Thoracic aorta (tissue), 2 donors: ENCODE measurements around the gene FAM53B. TPM values are rescaled to one million over a fixed set of nuclear protein-coding genes. Genes with fewer than 3 reads are reported as not detected.
A peak's percentile ranks its signal among the peaks of the same experiment; 100 is the strongest.
"Not testable (repeated sequence)": the region's sequence is repeated elsewhere in the genome, so short reads cannot be mapped to it uniquely, and the experiment has no call there.

ENCODE experiments used
- ATAC-seq: fragments of 150-250 bp; one replicate; pipeline ENCODE4 v1.8.0; 2017; ENCODE audit warnings: low read depth; ENCODE audit not compliant: insufficient number of reproducible peaks, low FRiP score
- DNase-seq: peaks from one replicate; pipeline ENCODE4 v3.0.0-alpha.2; 2020; ENCODE audit warnings: low spot score
- H3K27ac ChIP-seq, 2 donors: fragments of 200-600 bp; sonication (generic); 1 replicate in 1 of 2; 2 replicates in 1 of 2; pipeline ENCODE4 v1.5.1; 2016; ENCODE audit warnings: mild to moderate bottlenecking in 2 of 2, moderate library complexity in 2 of 2
- H3K27me3 ChIP-seq: fragments of 200-600 bp; sonication (generic); replicated peaks from 2 replicates; pipeline ENCODE4 v1.6.0; 2016; ENCODE audit warnings: mild to moderate bottlenecking; ENCODE audit not compliant: insufficient read depth
- H3K36me3 ChIP-seq: fragments of 200-600 bp; sonication (generic); one replicate; pipeline ENCODE4 v1.5.1; 2016
- H3K4me1 ChIP-seq, 2 donors: fragments of 200-600 bp; sonication (generic); 1 replicate in 1 of 2; 2 replicates in 1 of 2; pipeline versions ENCODE4 v1.5.1 to v1.6.0; 2016; ENCODE audit warnings: low read depth in 2 of 2, mild to moderate bottlenecking in 1 of 2; ENCODE audit not compliant: control insufficient read depth in 1 of 2
- H3K4me3 ChIP-seq: fragments of 200-600 bp; sonication (generic); 2 replicates; pipeline ENCODE4 v1.5.1; 2016; ENCODE audit warnings: mild to moderate bottlenecking
- H3K9me3 ChIP-seq: fragments of 200-600 bp; sonication (generic); 2 replicates; pipeline ENCODE4 v1.5.1; 2016
- total RNA-seq, 2 donors: library from RNA; depleted of rRNA; stranded (reverse); fragments of >200 nt; gene quantifications; one replicate each; pipeline versions ENCODE4 v1.1.0 to v1.2.3, GENCODE V29; 2016
- TF ChIP-seq, protein P1 (sequence below): fragments of 200-600 bp; sonication (generic); IDR thresholded peaks from one replicate; pipeline ENCODE4 v1.5.1; 2019; ENCODE audit warnings: antibody characterized with exemption

The FAM53B gene
- total RNA-seq = 10 to 100 TPM; 26.6 to 49.5 TPM

DNA sequence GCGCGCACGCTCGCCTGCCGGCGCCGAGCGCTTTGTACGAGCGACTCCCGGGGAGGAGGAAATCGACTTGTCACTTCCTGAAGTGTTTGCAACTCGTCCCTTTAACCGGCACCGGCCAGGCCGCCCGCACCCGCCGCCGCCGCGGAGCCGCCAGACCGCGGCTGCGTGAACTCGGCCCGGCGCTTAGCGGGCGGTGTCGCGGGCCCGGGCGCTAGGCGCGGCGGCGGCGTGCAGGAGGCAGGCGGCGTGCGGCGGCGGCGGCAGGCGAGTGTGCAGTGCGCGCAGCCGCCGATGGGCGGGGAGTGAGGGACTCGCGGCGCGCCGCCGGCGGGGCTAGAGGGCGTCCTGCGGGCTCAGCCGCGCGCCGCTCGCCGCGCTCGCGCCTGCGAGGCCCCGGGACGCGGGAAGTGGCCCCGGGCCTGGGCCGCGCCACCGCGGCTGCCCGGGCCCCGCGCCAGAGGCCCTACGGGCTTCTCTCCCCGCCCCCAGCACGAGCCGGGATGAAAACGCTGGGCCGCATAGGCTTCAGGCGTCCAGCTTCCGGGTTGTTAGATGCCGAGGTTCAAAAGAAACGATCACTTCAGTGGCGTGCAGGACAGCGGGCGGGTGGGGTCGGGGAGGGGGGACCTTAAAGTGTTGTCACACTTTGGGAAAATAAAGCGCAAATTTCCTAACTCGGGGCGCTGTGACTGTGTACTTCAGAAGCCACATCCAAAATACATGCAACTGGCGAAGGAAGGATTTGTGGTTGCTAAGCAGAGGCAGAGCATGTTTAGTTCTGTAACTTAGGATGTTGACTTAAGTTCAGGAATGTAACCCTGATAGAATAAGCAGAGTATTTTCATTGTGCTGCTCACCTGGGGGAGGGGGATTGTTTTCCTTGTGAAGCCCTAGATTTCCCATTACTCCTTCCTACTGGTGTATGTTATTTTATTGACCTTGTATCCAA, at the start of gene FAM53B:
TSS of gene FAM53B (minus strand) at position 277 of the 949 bp plus-strand sequence. CDS start 37,665 bp downstream, outside the sequence.
- Histone ChIP-seq H3K27me3 (no peaks in the 10 kb centered on the region), H3K27ac (peak within 1 kb of the TSS; percentile 40 to 53), H3K36me3 (no peaks in the 10 kb centered on the region), H3K9me3 (no peaks in the 10 kb centered on the region), H3K4me3 (peak within 1 kb of the TSS; percentile 86), H3K4me1 (peaks cover 29 to 49% of the 10 kb centered on the region in 2 donors)
- ATAC-seq = peak; percentile 48
- TF ChIP-seq, protein P1, sequence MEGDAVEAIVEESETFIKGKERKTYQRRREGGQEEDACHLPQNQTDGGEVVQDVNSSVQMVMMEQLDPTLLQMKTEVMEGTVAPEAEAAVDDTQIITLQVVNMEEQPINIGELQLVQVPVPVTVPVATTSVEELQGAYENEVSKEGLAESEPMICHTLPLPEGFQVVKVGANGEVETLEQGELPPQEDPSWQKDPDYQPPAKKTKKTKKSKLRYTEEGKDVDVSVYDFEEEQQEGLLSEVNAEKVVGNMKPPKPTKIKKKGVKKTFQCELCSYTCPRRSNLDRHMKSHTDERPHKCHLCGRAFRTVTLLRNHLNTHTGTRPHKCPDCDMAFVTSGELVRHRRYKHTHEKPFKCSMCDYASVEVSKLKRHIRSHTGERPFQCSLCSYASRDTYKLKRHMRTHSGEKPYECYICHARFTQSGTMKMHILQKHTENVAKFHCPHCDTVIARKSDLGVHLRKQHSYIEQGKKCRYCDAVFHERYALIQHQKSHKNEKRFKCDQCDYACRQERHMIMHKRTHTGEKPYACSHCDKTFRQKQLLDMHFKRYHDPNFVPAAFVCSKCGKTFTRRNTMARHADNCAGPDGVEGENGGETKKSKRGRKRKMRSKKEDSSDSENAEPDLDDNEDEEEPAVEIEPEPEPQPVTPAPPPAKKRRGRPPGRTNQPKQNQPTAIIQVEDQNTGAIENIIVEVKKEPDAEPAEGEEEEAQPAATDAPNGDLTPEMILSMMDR = no peak
- no peak for DNase-seq

DNA sequence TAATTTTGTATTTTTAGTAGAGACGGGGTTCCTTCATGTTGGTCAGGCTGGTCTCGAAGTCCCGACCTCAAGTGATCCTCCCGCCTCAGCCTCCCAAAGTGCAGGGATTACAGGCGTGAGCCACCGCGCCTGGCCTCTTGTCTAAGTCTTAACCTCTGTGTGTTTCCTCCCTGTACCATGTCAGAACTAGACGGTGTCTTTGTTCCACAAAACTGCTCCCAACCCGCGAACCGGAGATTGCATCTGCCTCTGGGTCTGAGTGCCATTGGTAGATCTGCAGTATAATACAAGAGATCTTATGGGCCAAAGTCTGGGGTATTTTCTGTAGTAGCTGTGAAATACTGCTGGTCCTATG, 48.8 kb upstream of the FAM53B start:
- DNase-seq (no peak), ATAC-seq (no peak)
- Histone ChIP-seq H3K27ac (no peak overlapping the region), H3K4me1 (peaks cover 8 to 9% of the 10 kb centered on the region in 2 donors), H3K27me3 (no peaks in the 10 kb centered on the region), H3K9me3 (no peaks in the 10 kb centered on the region), H3K4me3 (peak overlapping the region; percentile 100), H3K36me3 (peaks cover 3% of the 10 kb centered on the region)
- TF ChIP-seq, protein P1 = no peak

GRCh38 chr10:124791547-124792348, 47.6 kb upstream of the FAM53B start, which contains the start of gene EEF1AKMT2:
Gene EEF1AKMT2 (minus strand): TSS chr10:124791887. CDS start chr10:124791833, 54 bp downstream.
- peak; percentile 79 for ATAC-seq
- DNase-seq = peak; percentile 4
- peak within 1 kb of the TSS; percentile 100 for H3K4me3 ChIP-seq
- TF ChIP-seq, protein P1 = peak; percentile 58
- peak within 1 kb of the TSS; percentile 66 to 81 for H3K27ac ChIP-seq
- H3K36me3 ChIP-seq = peaks cover 4% of the 10 kb centered on the region
- no peaks in the 10 kb centered on the region for H3K27me3 ChIP-seq
- no peaks in the 10 kb centered on the region for H3K9me3 ChIP-seq
- peaks cover 8 to 9% of the 10 kb centered on the region in 2 donors for H3K4me1 ChIP-seq

DNA sequence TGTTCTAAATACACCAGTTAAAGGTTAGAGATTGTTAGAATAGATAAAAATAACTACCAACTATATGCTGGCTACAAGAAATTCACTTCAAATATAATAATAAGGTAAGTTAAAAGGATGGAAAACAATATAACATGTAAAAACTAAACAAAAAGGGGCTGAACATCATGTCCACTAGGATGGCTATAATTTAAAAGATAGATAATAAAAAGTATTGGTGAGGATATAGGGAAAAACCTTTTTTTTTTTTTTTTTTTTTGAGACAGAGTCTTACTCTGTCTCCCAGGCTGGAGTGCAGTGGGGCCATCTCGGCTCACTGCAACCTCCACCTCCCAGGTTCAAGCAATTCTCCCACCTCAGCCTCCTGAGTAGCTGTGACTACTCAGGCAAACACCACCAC, 38.7 kb upstream of the FAM53B start:
- not testable (repeated sequence) for H3K4me1 ChIP-seq, H3K27me3 ChIP-seq, H3K4me3 ChIP-seq, ATAC-seq, H3K9me3 ChIP-seq, H3K27ac ChIP-seq, DNase-seq
- H3K36me3 ChIP-seq = peaks cover 11% of the 10 kb centered on the region

- TF ChIP-seq, protein P1 = no peak
- peaks cover 8% of the 10 kb centered on the region for H3K36me3 ChIP-seq
- DNase-seq = no peak
- peaks cover 0 to 15% of the 10 kb centered on the region in 2 donors for H3K4me1 ChIP-seq
- H3K27me3 ChIP-seq = no peaks in the 10 kb centered on the region
- H3K9me3 ChIP-seq = no peaks in the 10 kb centered on the region
- H3K27ac ChIP-seq = no peak overlapping the region
- ATAC-seq = no peak
- H3K4me3 ChIP-seq = no peak overlapping the region
These were observed 24.6 kb upstream of the FAM53B start for GRCh38 chr10:124768791-124769190.
